ENCODE results near the gene ACE.

Gene ACE

DNA sequence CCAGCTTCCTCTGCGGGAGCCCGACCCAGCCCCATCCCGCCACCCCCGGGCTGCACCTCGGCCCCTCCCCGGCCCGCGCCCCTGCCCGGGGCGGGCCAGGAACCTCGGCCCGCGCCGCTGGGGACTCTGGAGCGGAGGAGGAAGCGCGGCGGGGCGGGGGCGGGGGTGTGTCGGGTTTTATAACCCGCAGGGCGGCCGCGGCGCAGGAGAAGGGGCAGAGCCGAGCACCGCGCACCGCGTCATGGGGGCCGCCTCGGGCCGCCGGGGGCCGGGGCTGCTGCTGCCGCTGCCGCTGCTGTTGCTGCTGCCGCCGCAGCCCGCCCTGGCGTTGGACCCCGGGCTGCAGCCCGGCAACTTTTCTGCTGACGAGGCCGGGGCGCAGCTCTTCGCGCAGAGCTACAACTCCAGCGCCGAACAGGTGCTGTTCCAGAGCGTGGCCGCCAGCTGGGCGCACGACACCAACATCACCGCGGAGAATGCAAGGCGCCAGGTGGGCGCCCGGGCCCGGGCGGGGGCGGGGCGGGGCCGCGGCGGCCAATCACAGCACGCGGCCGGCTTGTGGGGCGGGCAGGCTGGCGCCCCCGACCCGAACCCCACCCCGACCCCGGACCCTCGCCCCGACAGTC, at the start of gene ACE:
TSS of gene ACE (plus strand) at position 208 of the 626 bp plus-strand sequence. CDS start at position 242, 34 bp downstream.
- Histone ChIP-seq H3K27me3 (ENCODE audit: control insufficient read depth, insufficient read depth, low read length) (peaks cover 24% of the 10 kb centered on the region), H3K4me1 (ENCODE audit: control insufficient read depth, insufficient read depth, low read length) (peaks cover 25% of the 10 kb centered on the region), H3K36me3 (ENCODE audit: control insufficient read depth, insufficient read depth, low read length) (no peaks in the 10 kb centered on the region), H3K4me3 (ENCODE audit: low read depth, low read length) (peak within 1 kb of the TSS; percentile 68), H3K27ac (ENCODE audit: low read depth, low read length) (peak within 1 kb of the TSS; percentile 42), H3K9ac (ENCODE audit: low read depth, low read length) (peak within 1 kb of the TSS; percentile 48; the same call in 1 of the 2 replicates), H3K9me3 (ENCODE audit: control insufficient read depth, insufficient read depth, low read length) (no peaks in the 10 kb centered on the region)

DNA sequence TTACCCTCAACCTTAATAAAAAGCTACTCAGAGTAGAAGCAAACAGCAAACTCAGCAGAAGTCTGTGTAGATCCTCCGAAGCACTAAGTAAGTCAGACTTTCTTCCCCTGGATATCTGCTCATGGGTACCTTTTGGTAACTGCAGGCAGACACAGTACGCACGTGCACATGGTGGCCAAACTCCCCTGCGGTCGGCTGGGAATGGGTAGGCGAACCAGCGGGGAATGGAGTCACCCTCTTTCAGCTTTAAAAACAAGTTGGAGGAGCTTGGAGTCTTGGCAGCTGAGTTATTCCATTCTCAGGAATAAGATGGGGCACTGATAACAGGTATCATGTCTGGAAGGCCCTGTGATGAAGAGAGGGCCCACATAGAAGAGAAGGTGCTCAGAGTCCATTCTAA, 47.1 kb upstream of the ACE start:
- Histone ChIP-seq H3K9ac (ENCODE audit: low read depth, low read length) (no peak overlapping the region), H3K27ac (ENCODE audit: low read depth, low read length) (no peak overlapping the region), H3K4me3 (ENCODE audit: low read depth, low read length) (no peak overlapping the region), H3K4me1 (ENCODE audit: control insufficient read depth, insufficient read depth, low read length) (peaks cover 25% of the 10 kb centered on the region), H3K27me3 (ENCODE audit: control insufficient read depth, insufficient read depth, low read length) (no peaks in the 10 kb centered on the region), H3K9me3 (ENCODE audit: control insufficient read depth, insufficient read depth, low read length) (no peaks in the 10 kb centered on the region), H3K36me3 (ENCODE audit: control insufficient read depth, insufficient read depth, low read length) (no peaks in the 10 kb centered on the region)

DNA sequence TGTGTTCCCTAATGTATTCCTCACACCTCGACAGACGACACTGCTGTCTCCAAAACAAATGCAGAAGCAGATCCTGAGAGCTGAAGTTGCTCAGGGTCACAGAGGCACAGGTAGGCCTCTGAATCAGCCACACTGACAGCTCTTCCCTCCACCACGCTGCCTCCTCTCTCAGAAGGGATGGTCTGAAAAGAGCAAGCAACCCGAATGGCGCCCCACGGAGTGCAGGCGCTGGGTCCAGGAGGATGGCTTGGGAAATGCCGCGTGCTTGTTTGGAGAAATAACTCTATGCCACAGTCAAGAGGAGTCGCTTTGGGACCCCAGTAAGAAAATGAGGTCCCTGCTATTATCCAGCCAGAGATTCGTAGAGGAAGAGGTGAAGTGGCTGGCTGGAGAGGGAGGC, 46.6 kb upstream of the ACE start:
- Histone ChIP-seq H3K4me3 (ENCODE audit: low read depth, low read length) (no peak overlapping the region), H3K9ac (ENCODE audit: low read depth, low read length) (no peak overlapping the region), H3K27ac (ENCODE audit: low read depth, low read length) (no peak overlapping the region), H3K27me3 (ENCODE audit: control insufficient read depth, insufficient read depth, low read length) (no peaks in the 10 kb centered on the region), H3K4me1 (ENCODE audit: control insufficient read depth, insufficient read depth, low read length) (peaks cover 25% of the 10 kb centered on the region), H3K36me3 (ENCODE audit: control insufficient read depth, insufficient read depth, low read length) (no peaks in the 10 kb centered on the region), H3K9me3 (ENCODE audit: control insufficient read depth, insufficient read depth, low read length) (no peaks in the 10 kb centered on the region)

- Histone ChIP-seq H3K4me1 (ENCODE audit: control insufficient read depth, insufficient read depth, low read length) (peaks cover 23% of the 10 kb centered on the region), H3K36me3 (ENCODE audit: control insufficient read depth, insufficient read depth, low read length) (no peaks in the 10 kb centered on the region)
These were observed 45.3 kb upstream of the ACE start for GRCh38 chr17:63431618-63431938.

DNA sequence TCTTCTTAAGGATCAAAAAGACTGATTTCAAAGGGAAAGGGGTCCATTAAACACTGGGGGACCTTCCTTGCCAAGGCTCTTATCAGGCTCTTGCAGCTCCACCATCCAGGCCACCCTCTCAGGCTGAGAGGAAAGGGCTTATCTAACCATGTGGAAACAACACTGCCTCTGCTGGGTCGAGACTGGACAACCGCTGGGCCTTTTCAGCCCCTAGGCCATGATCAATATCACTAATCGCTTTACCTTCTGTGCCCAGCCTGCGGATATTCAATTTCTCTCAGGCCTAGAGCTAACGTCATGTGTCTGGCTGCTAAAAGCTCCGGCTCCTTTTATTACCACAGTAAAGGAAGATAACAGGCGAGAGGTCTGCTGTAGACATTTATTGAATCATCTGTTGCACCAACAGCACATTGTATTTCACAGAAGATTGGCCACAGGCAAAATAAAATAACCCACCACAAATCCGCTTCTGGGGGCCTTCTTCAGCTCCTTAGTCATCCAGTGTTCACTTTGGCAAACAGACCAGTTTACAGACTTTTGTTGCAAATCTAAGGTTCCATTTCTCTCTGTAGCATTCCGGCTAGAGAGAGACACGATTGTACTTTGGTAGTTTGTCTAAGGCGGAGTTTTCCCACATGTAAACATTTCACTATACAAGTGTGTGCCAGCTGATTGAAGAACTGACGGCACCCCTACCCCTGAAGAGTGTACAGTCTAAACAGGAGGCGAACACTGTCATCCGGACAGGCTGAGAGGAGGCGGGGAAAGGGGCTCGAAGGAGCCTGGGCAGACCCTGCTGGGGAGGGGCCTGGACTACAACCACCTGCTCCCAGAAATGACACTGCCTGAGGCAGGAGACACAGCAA, 44.7 kb upstream of the ACE start:
- H3K4me3 ChIP-seq (ENCODE audit: low read depth, low read length): no peak overlapping the region
- no peaks in the 10 kb centered on the region for H3K9me3 ChIP-seq (ENCODE audit: control insufficient read depth, insufficient read depth, low read length)
- no peak overlapping the region for H3K9ac ChIP-seq (ENCODE audit: low read depth, low read length)
- peaks cover 17% of the 10 kb centered on the region for H3K4me1 ChIP-seq (ENCODE audit: control insufficient read depth, insufficient read depth, low read length)
- no peaks in the 10 kb centered on the region for H3K36me3 ChIP-seq (ENCODE audit: control insufficient read depth, insufficient read depth, low read length)
- H3K27me3 ChIP-seq (ENCODE audit: control insufficient read depth, insufficient read depth, low read length): no peaks in the 10 kb centered on the region
- H3K27ac ChIP-seq (ENCODE audit: low read depth, low read length): no peak overlapping the region

More at GRCh38 chr17:63431618-63431938, 45.3 kb upstream of the ACE start:
- Histone ChIP-seq H3K27me3 (ENCODE audit: control insufficient read depth, insufficient read depth, low read length) (no peaks in the 10 kb centered on the region), H3K9ac (ENCODE audit: low read depth, low read length) (no peak overlapping the region), H3K9me3 (ENCODE audit: control insufficient read depth, insufficient read depth, low read length) (no peaks in the 10 kb centered on the region), H3K4me3 (ENCODE audit: low read depth, low read length) (no peak overlapping the region), H3K27ac (ENCODE audit: low read depth, low read length) (no peak overlapping the region)

GRCh38 chr17:63433746-63434591, 42.9 kb upstream of the ACE start:
- Histone ChIP-seq H3K27me3 (ENCODE audit: control insufficient read depth, insufficient read depth, low read length) (no peaks in the 10 kb centered on the region), H3K36me3 (ENCODE audit: control insufficient read depth, insufficient read depth, low read length) (no peaks in the 10 kb centered on the region), H3K4me1 (ENCODE audit: control insufficient read depth, insufficient read depth, low read length) (peaks cover 6% of the 10 kb centered on the region), H3K9me3 (ENCODE audit: control insufficient read depth, insufficient read depth, low read length) (no peaks in the 10 kb centered on the region), H3K4me3 (ENCODE audit: low read depth, low read length) (no peak overlapping the region), H3K9ac (ENCODE audit: low read depth, low read length) (no peak overlapping the region), H3K27ac (ENCODE audit: low read depth, low read length) (no peak overlapping the region)

- Histone ChIP-seq H3K4me1 (ENCODE audit: control insufficient read depth, insufficient read depth, low read length) (peaks cover 5% of the 10 kb centered on the region), H3K4me3 (ENCODE audit: low read depth, low read length) (no peak overlapping the region), H3K27me3 (ENCODE audit: control insufficient read depth, insufficient read depth, low read length) (no peaks in the 10 kb centered on the region), H3K9me3 (ENCODE audit: control insufficient read depth, insufficient read depth, low read length) (no peaks in the 10 kb centered on the region), H3K27ac (ENCODE audit: low read depth, low read length) (no peak overlapping the region), H3K9ac (ENCODE audit: low read depth, low read length) (no peak overlapping the region), H3K36me3 (ENCODE audit: control insufficient read depth, insufficient read depth, low read length) (no peaks in the 10 kb centered on the region)
These were observed 41.8 kb upstream of the ACE start for GRCh38 chr17:63434951-63435571.

DNA sequence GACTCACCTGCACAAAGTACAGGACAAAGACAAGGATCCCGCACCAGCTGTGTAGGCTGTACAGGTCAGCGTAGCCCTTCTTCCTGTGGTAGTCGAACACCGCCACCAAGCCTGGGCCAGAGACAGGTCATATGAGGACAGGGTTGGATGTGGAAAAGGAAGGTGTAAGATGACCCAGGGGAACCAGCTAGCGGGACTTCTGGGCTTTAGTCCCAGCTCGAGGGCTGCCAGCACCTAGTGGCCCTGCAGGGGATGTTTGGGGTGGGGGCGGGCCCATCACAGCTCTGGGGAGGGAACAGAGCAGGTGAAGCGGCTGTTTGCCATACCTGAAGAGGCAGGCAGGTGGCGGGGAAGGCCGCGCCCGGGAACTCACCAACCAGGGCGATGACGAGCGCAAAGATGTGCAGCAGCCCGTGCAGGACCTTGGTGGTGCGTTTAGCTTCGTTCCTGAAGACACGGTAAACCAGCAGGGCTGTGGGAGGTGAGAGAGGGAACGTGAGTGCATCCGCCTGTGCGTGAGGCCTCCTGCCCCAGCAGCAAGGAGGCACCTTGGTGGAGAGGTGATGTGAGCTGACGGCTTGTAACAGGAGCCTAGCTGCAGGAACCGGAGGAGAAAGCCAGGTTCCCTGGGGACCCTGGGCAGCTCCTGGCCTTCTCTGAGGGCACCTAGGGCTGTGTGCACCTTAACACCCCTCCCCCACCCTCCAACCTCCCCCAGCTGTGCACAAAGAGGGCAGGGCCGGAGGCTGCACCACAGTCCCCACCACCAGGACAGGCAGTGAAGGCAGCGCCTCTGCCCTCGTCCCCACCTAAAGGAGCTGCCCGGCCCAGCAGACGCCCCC, 41.0 kb upstream of the ACE start:
- Histone ChIP-seq H3K4me1 (ENCODE audit: control insufficient read depth, insufficient read depth, low read length) (peaks cover 13% of the 10 kb centered on the region), H3K27ac (ENCODE audit: low read depth, low read length) (no peak overlapping the region), H3K36me3 (ENCODE audit: control insufficient read depth, insufficient read depth, low read length) (no peaks in the 10 kb centered on the region)

DNA sequence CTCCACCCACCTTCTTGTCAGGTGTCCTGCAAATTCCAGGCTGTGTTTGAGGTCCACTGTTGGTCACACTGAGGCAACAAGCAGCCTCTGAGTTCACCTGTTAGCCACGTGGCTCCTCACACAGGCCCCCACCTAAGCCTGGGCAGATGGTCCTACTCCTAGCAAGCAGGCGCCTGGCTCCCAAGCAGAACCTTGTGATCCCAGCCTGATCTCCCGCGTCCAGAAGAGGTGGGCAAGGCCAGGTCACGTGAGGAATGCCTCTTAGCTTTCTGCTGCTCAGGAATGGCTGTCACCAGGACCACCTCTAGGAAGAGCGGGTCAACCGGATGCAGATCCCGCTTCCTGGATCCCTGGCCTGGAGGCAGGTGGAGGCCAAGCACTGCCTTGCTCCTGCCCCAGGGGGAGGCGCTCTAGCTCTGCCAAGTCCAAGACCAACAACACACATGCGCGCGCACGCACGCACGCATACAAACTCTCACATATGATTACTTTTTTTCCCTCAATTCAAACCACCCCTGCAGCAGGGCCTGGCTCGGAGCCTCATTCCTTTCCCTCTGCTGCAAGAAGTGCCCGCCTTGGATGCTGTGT, 40.2 kb upstream of the ACE start:
- H3K27me3 ChIP-seq (ENCODE audit: control insufficient read depth, insufficient read depth, low read length): no peaks in the 10 kb centered on the region
- H3K9me3 ChIP-seq (ENCODE audit: control insufficient read depth, insufficient read depth, low read length): no peaks in the 10 kb centered on the region
- H3K4me3 ChIP-seq (ENCODE audit: low read depth, low read length): no peak overlapping the region
- H3K27ac ChIP-seq (ENCODE audit: low read depth, low read length): no peak overlapping the region
- H3K36me3 ChIP-seq (ENCODE audit: control insufficient read depth, insufficient read depth, low read length): no peaks in the 10 kb centered on the region
- no peak overlapping the region for H3K9ac ChIP-seq (ENCODE audit: low read depth, low read length)
- peaks cover 14% of the 10 kb centered on the region for H3K4me1 ChIP-seq (ENCODE audit: control insufficient read depth, insufficient read depth, low read length)

More for the DNA sequence above, 41.0 kb upstream of the ACE start:
- Histone ChIP-seq H3K27me3 (ENCODE audit: control insufficient read depth, insufficient read depth, low read length) (no peaks in the 10 kb centered on the region), H3K4me3 (ENCODE audit: low read depth, low read length) (no peak overlapping the region), H3K9ac (ENCODE audit: low read depth, low read length) (no peak overlapping the region), H3K9me3 (ENCODE audit: control insufficient read depth, insufficient read depth, low read length) (no peaks in the 10 kb centered on the region)

All from HUES48 (cell line).